Endothelial cell of umbilical vein (primary cell): ENCODE data around the gene NR0B1. TPM values are rescaled to one million over a fixed set of nuclear protein-coding genes. Genes with fewer than 3 reads are reported as not detected.

Experiments
- BruUV-seq: library from RNA; stranded (reverse); fragments of 400-500 nt; replicated peaks from 2 replicates; lab custom pipeline; 2021; lab: Mats Ljungman, UMichigan
- CTCF ChIA-PET: fragments of 300-600, 350-600 bp; sonication (Branson Sonifier 250); formaldehyde crosslinking; loops from one replicate; lab custom pipeline; 2021; ENCODE audit warnings: antibody characterized with exemption, inconsistent platforms; lab: Charles Lee
- POLR2A ChIA-PET: fragments of 300-600, 350-600 bp; sonication (Branson Sonifier 250); formaldehyde crosslinking; loops from one replicate; lab custom pipeline; 2021; ENCODE audit warnings: antibody characterized with exemption, inconsistent platforms; lab: Charles Lee
- DNase-seq: peaks from one replicate; pipeline ENCODE4 v3.0.0-alpha.2; 2011; ENCODE audit warnings: low read depth, low spot score
- FAIRE-seq: peaks from 2 replicates; lab custom pipeline; 2011; peaks lifted over from hg19 to GRCh38; lab: Jason Lieb, UNC
- H2AFZ ChIP-seq: 2 replicates; pipeline ENCODE4 v1.6.0; 2012; ENCODE audit warnings: low read depth, low read length, control low read depth, inconsistent platforms
- H3K27ac ChIP-seq: 2 replicates; pipeline ENCODE4 v1.5.1; 2011; ENCODE audit warnings: low read depth, mild to moderate bottlenecking, control low read depth, low read length, moderate library complexity; ENCODE audit not compliant: insufficient read depth
- H3K27me3 ChIP-seq, 2 experiments: 2 replicates each; pipeline versions ENCODE4 v1.6.0 to v1.6.1; 2011; ENCODE audit warnings: low read length in 2 of 2, mixed read lengths in 1 of 2; ENCODE audit not compliant: control insufficient read depth in 2 of 2, insufficient read depth in 2 of 2
- H3K36me3 ChIP-seq, 2 experiments: 2 replicates in 1 of 2; 3 replicates in 1 of 2; pipeline ENCODE4 v1.5.1; 2011; ENCODE audit warnings: low read length in 2 of 2, mild to moderate bottlenecking in 1 of 2, moderate library complexity in 1 of 2; ENCODE audit not compliant: control insufficient read depth in 2 of 2, insufficient read depth in 2 of 2; ENCODE audit errors: extremely low read depth in 1 of 2
- H3K4me1 ChIP-seq: 3 replicates; pipeline ENCODE4 v1.5.1; 2011; ENCODE audit warnings: mild to moderate bottlenecking, low read length; ENCODE audit not compliant: control insufficient read depth, insufficient read depth; ENCODE audit errors: extremely low read depth
- H3K4me2 ChIP-seq: 2 replicates; pipeline ENCODE4 v1.6.1; 2011; ENCODE audit warnings: low read length, control low read depth, mixed read lengths; ENCODE audit not compliant: insufficient read depth
- H3K4me3 ChIP-seq, 3 experiments: fragments of 200-600 bp in 1 of 3; sonication (generic), shearing (Covaris generic) in 1 of 3; replicated peaks in 1 of 3; 2 replicates each; pipeline ENCODE4 v1.5.1; 2011 to 2016; ENCODE audit warnings: control low read depth in 3 of 3, low read length in 3 of 3, mild to moderate bottlenecking in 2 of 3, inconsistent platforms in 1 of 3, low read depth in 1 of 3, moderate library complexity in 1 of 3; ENCODE audit not compliant: insufficient read depth in 1 of 3
- H3K79me2 ChIP-seq: 2 replicates; pipeline ENCODE4 v1.6.0; 2012; ENCODE audit warnings: low read length, inconsistent platforms; ENCODE audit not compliant: control insufficient read depth, insufficient read depth
- H3K9ac ChIP-seq: replicated peaks from 2 replicates; pipeline ENCODE3; 2011; ENCODE audit warnings: low read length, control low read depth; ENCODE audit not compliant: insufficient read depth; ENCODE audit errors: extremely low read depth
- H3K9me1 ChIP-seq: replicated peaks from 3 replicates; pipeline ENCODE4 v1.6.0; 2011; ENCODE audit warnings: mild to moderate bottlenecking, low read length; ENCODE audit not compliant: control insufficient read depth, insufficient read depth; ENCODE audit errors: extremely low read depth
- H3K9me3 ChIP-seq: replicated peaks from 2 replicates; pipeline ENCODE4 v1.5.1; 2012; ENCODE audit warnings: low read length, inconsistent platforms; ENCODE audit not compliant: control insufficient read depth, insufficient read depth
- H4K20me1 ChIP-seq: replicated peaks from 2 replicates; pipeline ENCODE3; 2011; ENCODE audit warnings: mild to moderate bottlenecking, low read length; ENCODE audit not compliant: control insufficient read depth, insufficient read depth; ENCODE audit errors: extremely low read depth
- CTCF ChIP-seq, 2 donors: IDR thresholded peaks; 1 replicate in 1 of 2; 2 replicates in 1 of 2; pipeline ENCODE4 v1.5.1; 2011; ENCODE audit warnings: low read length in 2 of 2, mild to moderate bottlenecking in 2 of 2, moderate library complexity in 2 of 2, control low read depth in 1 of 2, inconsistent platforms in 1 of 2, low read depth in 1 of 2; ENCODE audit not compliant: insufficient read depth in 1 of 2; ENCODE audit errors: extremely low read depth in 1 of 2
- EZH2 ChIP-seq: IDR thresholded peaks from 2 replicates; pipeline ENCODE4 v1.6.1; 2012; ENCODE audit warnings: borderline replicate concordance, low read depth, mild to moderate bottlenecking, moderate library complexity, low read length, inconsistent platforms; ENCODE audit not compliant: severe bottlenecking
- FOS ChIP-seq: IDR thresholded peaks from 2 replicates; pipeline ENCODE4 v1.6.1; 2011; ENCODE audit warnings: mild to moderate bottlenecking, low read length, moderate library complexity, borderline replicate concordance; ENCODE audit not compliant: insufficient read depth
- GATA2 ChIP-seq: IDR thresholded peaks from 2 replicates; pipeline ENCODE4 v1.7.0; 2011; ENCODE audit warnings: low read depth, mild to moderate bottlenecking, moderate library complexity, mixed read lengths, low read length; ENCODE audit not compliant: insufficient read length, insufficient read depth
- JUN ChIP-seq: IDR thresholded peaks from 2 replicates; pipeline ENCODE4 v1.6.1; 2011; ENCODE audit warnings: borderline replicate concordance, low read depth; ENCODE audit not compliant: insufficient read length, insufficient read depth
- MYC ChIP-seq: IDR thresholded peaks from one replicate; pipeline ENCODE4 v1.6.1; 2011; ENCODE audit warnings: mild to moderate bottlenecking, low read depth, low read length
- POLR2A ChIP-seq: IDR thresholded peaks from 2 replicates; pipeline ENCODE4 v1.6.1; 2012; ENCODE audit warnings: low read depth, mild to moderate bottlenecking, control low read depth, low read length
- POLR2AphosphoS5 ChIP-seq: IDR thresholded peaks from 2 replicates; pipeline ENCODE4 v1.6.1; 2012; ENCODE audit warnings: low read depth, mild to moderate bottlenecking, control low read depth, low read length, moderate library complexity; ENCODE audit not compliant: insufficient read depth
- dilution Hi-C: fragments of 300-500 bp; cut with MboI; formaldehyde crosslinking; loops from one replicate; pipeline ENCODE4 v1.15.0; 2019; ENCODE audit warnings: low sequenced_read_pairs; ENCODE audit not compliant: extremely low pct_ligation_motif_present
- intact Hi-C: fragments of 100-400 bp; cut with micrococcal nuclease; formaldehyde crosslinking; loops from one replicate; pipeline ENCODE4 v1.10.0; 2022
- polyA plus RNA-seq, 4 experiments: library from polyadenylated mRNA; depleted of rRNA in 3 of 4; stranded (reverse) in 3 of 4; unstranded in 1 of 4; fragments of >200 nt; gene quantifications; 2 replicates each; pipeline versions ENCODE4 v1.2.1 to v1.2.3, GENCODE V29; 2011 to 2012; ENCODE audit warnings: missing spikeins in 1 of 4
- total RNA-seq: library from RNA; stranded (reverse); gene quantifications from 2 replicates; pipeline ENCODE4 v1.2.3, GENCODE V29; 2021
- TF ChIP-seq, protein P1 (sequence below): IDR thresholded peaks from 2 replicates; pipeline ENCODE4 v1.6.1; 2011; ENCODE audit not compliant: insufficient read depth, insufficient read length

NR0B1 gene
- total and polyA plus RNA-seq, 2 donors (not counting 3 experiments of a cell fraction or from before 2014, with no cell fraction given), result not detected

DNA sequence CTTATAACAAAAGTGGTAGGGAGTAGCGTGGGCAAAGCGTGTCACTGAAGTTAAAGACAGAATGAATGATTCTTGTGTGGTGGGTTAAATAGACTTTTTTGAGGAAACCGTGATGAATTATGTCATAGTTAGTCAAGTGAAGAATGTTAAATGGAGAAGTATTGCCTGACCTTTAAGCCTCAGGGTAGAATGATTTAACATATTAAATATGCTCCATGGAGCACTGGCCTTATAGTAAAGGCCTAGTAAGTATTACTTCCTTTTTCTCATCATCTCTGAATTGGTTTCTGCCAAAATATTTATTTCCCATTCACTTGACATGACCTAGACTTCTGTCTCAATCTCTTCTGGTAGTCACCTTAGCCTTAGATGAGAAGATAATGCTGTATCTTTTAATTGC is 38.6 kb downstream of the NR0B1 start:
- H3K27ac ChIP-seq, result no peak overlapping the region
- no peak overlapping the region for H3K9ac ChIP-seq
- H3K27me3 ChIP-seq, result no peaks in the 10 kb centered on the region
- H3K79me2 ChIP-seq, result no peaks in the 10 kb centered on the region
- H3K9me3 ChIP-seq, result no peaks in the 10 kb centered on the region
- no TSS peak for BruUV-seq
- dilution Hi-C loops, result no loop called here
- H3K4me2 ChIP-seq, result no peak overlapping the region
- no peak for FAIRE-seq
- no peak overlapping the region for H2AFZ ChIP-seq
- intact Hi-C loops, result no loop called here
- no peak overlapping the region for H3K4me3 ChIP-seq
- no peak for DNase-seq
- H3K9me1 ChIP-seq, result no peaks in the 10 kb centered on the region
- H3K36me3 ChIP-seq, result no peaks in the 10 kb centered on the region
- H4K20me1 ChIP-seq, result no peaks in the 10 kb centered on the region
- ChIA-PET CTCF (no interaction called here), POLR2A (no interaction called here)
- no peaks in the 10 kb centered on the region for H3K4me1 ChIP-seq
- TF ChIP-seq GATA2 (no peak), MYC (no peak)

GRCh38 chrX:30262763-30263162 is 46.4 kb downstream of the NR0B1 start:
- Histone ChIP-seq H3K4me3 (no peak overlapping the region), H3K36me3 (no peaks in the 10 kb centered on the region), H3K4me1 (no peaks in the 10 kb centered on the region), H3K79me2 (no peaks in the 10 kb centered on the region), H3K27ac (no peak overlapping the region), H3K9me1 (no peaks in the 10 kb centered on the region), H4K20me1 (no peaks in the 10 kb centered on the region), H3K9me3 (no peaks in the 10 kb centered on the region), H3K9ac (no peak overlapping the region), H2AFZ (no peak overlapping the region), H3K4me2 (no peak overlapping the region), H3K27me3 (no peaks in the 10 kb centered on the region)
- ChIA-PET POLR2A (no interaction called here), CTCF (no interaction called here)
- BruUV-seq, result no TSS peak
- DNase-seq (no peak), FAIRE-seq (no peak)
- dilution Hi-C loops (no loop called here), intact Hi-C loops (no loop called here)
- TF ChIP-seq JUN (no peak), FOS (no peak), CTCF (IDR thresholded peaks at IDR 0.05; ENCODE audit: extremely low read depth in 1 of 2, insufficient read depth in 1 of 2, low read depth in 1 of 2, low read length in 2 of 2) (no peak), POLR2AphosphoS5 (no peak), POLR2A (no peak), EZH2 (no peak), GATA2 (no peak), MYC (no peak)
- TF ChIP-seq, protein P1, sequence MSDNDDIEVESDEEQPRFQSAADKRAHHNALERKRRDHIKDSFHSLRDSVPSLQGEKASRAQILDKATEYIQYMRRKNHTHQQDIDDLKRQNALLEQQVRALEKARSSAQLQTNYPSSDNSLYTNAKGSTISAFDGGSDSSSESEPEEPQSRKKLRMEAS, result no peak
